ENCODE data around the gene ATOH7. TPM values are rescaled to one million over a fixed set of nuclear protein-coding genes. Genes with fewer than 3 reads are reported as not detected.

ATOH7 gene
- total and polyA plus RNA-seq, 2 of the 4 experiments (the other 2 are of a cell fraction): 0.05 TPM; not detected in 1

DNA sequence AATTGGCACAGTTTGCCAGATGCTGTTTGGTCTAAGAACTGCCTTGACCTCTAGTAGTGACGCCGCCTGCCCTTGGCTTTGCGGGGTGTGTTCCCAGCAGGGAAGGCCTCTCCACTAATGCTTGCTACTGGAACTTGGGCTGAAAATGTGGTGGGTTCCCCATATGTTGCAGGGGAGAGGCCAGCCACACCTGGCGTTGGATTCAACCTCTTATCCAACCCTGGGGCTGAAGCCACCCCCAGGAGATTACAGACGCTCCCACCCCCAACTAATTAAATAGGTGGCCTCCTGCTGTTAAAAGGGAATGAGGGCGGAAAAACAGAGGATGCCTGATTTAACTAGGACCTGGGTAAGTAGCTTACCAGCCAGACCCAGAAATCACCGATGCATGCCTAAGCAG lies 19.2 kb upstream of the ATOH7 start:
- intact Hi-C loops (cut with micrococcal nuclease) (no loop called here), in situ Hi-C loops (cut with MboI; ENCODE audit: low sequenced_read_pairs) (no loop called here), dilution Hi-C loops (cut with HindIII; ENCODE audit: low sequenced_read_pairs, unreplicated experiment) (no loop called here)
- H3K56ac ChIP-seq (ENCODE audit: extremely low read depth, insufficient read depth, low read length): no peak overlapping the region
- ChIA-PET CTCF (interaction anchor here (1.4 kb wide), 1 partner anchor 9 kb away, joined by 3 read pairs; no protein-coding TSS in a partner anchor), POLR2A (ENCODE audit: unreplicated experiment) (no interaction called here)
- H2BK20ac ChIP-seq (ENCODE audit: low read depth, low read length): no peak overlapping the region
- no CpG with 5 or more reads among the region's 7 CpGs for WGBS, 2 experiments (ENCODE audit: extremely low coverage in 2 of 2, insufficient read length in 1 of 2)
- H3K9me1 ChIP-seq (ENCODE audit: insufficient read depth, low read length): no peaks in the 10 kb centered on the region
- H3K9ac ChIP-seq (ENCODE audit: low read depth, low read length): no peak overlapping the region
- H2AK9ac ChIP-seq (replicated peaks; ENCODE audit: low read depth, low read length, poor library complexity): no peak overlapping the region
- TF ChIP-seq RFX5 (IDR thresholded peaks at IDR 0.05; ENCODE audit: low read depth, low read length) (no peak), NFE2L2 (IDR thresholded peaks at IDR 0.05; ENCODE audit: low read depth, low read length) (no peak), CHD1 (IDR thresholded peaks at IDR 0.05; ENCODE audit: low read depth, low read length) (no peak), CEBPB (IDR thresholded peaks at IDR 0.05; ENCODE audit: low read depth, low read length) (no peak), SMC3 (IDR thresholded peaks at IDR 0.05; ENCODE audit: low read depth, low read length) (no peak), RAD21 (IDR thresholded peaks at IDR 0.05; ENCODE audit: low read length) (no peak), BHLHE40 (IDR thresholded peaks at IDR 0.05; ENCODE audit: low read depth, low read length) (no peak), ELK1 (IDR thresholded peaks at IDR 0.05; ENCODE audit: borderline replicate concordance, low read depth, low read length) (no peak), MXI1 (IDR thresholded peaks at IDR 0.05; ENCODE audit: borderline replicate concordance, low read depth, low read length) (no peak)
- TF ChIP-seq, protein P1, sequence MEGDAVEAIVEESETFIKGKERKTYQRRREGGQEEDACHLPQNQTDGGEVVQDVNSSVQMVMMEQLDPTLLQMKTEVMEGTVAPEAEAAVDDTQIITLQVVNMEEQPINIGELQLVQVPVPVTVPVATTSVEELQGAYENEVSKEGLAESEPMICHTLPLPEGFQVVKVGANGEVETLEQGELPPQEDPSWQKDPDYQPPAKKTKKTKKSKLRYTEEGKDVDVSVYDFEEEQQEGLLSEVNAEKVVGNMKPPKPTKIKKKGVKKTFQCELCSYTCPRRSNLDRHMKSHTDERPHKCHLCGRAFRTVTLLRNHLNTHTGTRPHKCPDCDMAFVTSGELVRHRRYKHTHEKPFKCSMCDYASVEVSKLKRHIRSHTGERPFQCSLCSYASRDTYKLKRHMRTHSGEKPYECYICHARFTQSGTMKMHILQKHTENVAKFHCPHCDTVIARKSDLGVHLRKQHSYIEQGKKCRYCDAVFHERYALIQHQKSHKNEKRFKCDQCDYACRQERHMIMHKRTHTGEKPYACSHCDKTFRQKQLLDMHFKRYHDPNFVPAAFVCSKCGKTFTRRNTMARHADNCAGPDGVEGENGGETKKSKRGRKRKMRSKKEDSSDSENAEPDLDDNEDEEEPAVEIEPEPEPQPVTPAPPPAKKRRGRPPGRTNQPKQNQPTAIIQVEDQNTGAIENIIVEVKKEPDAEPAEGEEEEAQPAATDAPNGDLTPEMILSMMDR (conservative IDR thresholded peaks at IDR 0.05; ENCODE audit: low read depth, low read length): no peak
- H3K79me1 ChIP-seq (ENCODE audit: low read depth in 1 of 2, low read length in 2 of 2): no peaks in the 10 kb centered on the region
- no peak for ATAC-seq (ENCODE audit: low read depth)
- H3K27ac ChIP-seq (ENCODE audit: insufficient read depth, low read length): no peak overlapping the region
- H4K8ac ChIP-seq (ENCODE audit: low read depth in 2 of 2, low read length in 2 of 2): no peak overlapping the region
- H4K20me1 ChIP-seq (ENCODE audit: insufficient read depth, low read length): no peaks in the 10 kb centered on the region
- H3K4ac ChIP-seq (ENCODE audit: low read depth, low read length): no peak overlapping the region
- H4K91ac ChIP-seq (ENCODE audit: insufficient read depth, low read depth, low read length): no peak overlapping the region
- no peak overlapping the region for H2BK5ac ChIP-seq (ENCODE audit: low read depth, low read length, poor library complexity, severe bottlenecking)
- H3K4me3 ChIP-seq (ENCODE audit: insufficient read depth, low read depth, low read length): no peak overlapping the region
- DNase-seq: no peak
- H3K4me2 ChIP-seq (ENCODE audit: low read depth, low read length): no peak overlapping the region
- H2BK15ac ChIP-seq (ENCODE audit: low read depth, low read length): no peak overlapping the region
- H3K9me3 ChIP-seq (ENCODE audit: control insufficient read depth, insufficient read depth, low read length): no peaks in the 10 kb centered on the region
- H2AK5ac ChIP-seq (ENCODE audit: low read depth, low read length): no peak overlapping the region
- no TSS peak for BruUV-seq (replicated peaks)
- no peak overlapping the region for H2AFZ ChIP-seq (replicated peaks; ENCODE audit: low read length, poor library complexity)
- no peak overlapping the region for H3K18ac ChIP-seq (ENCODE audit: low read depth, low read length)
- no peaks in the 10 kb centered on the region for H3K36me3 ChIP-seq (ENCODE audit: control insufficient read depth, insufficient read depth, low read length)
- no peak overlapping the region for H2BK120ac ChIP-seq (ENCODE audit: low read depth, low read length)
- peaks cover 37% of the 10 kb centered on the region for H3K27me3 ChIP-seq (ENCODE audit: control insufficient read depth, insufficient read depth, low read length)
- no peak overlapping the region for H3K23ac ChIP-seq (ENCODE audit: low read depth, low read length)
- no peak overlapping the region for H4K5ac ChIP-seq (ENCODE audit: low read depth, low read length)
- H3K14ac ChIP-seq (replicated peaks; ENCODE audit: low read depth, low read length): no peak overlapping the region
- H3K4me1 ChIP-seq (ENCODE audit: control insufficient read depth, insufficient read depth, low read length): no peaks in the 10 kb centered on the region; the same call in 1 of the 2 replicates

Measured in IMR-90 (cell line).